Naive thymus-derived CD8-positive, alpha-beta T cell (primary cell): ENCODE results near the gene LDLRAD4. TPM values are rescaled to one million over a fixed set of nuclear protein-coding genes. Genes with fewer than 3 reads are reported as not detected.
"Not testable (repeated sequence)": the region's sequence is repeated elsewhere in the genome, so short reads cannot be mapped to it uniquely, and the experiment has no call there.

Experiments
- ATAC-seq, 2 donors: fragments of 150-1000 bp; cut with Tn5 transposase in 1 of 2; sonication (Bioruptor Pico), chemical (Tn5 transposase) in 1 of 2; 1 replicate in 1 of 2; 2 replicates in 1 of 2; pipeline ENCODE4 v1.10.0; 2021; ENCODE audit warnings: mild to moderate bottlenecking in 2 of 2, moderate library complexity in 2 of 2
- POLR2A ChIA-PET: fragments of 350-600 bp; sonication (Branson Sonifier 250); formaldehyde crosslinking; loops from one replicate; lab custom pipeline; 2021; ENCODE audit warnings: antibody characterized with exemption; lab: Charles Lee
- DNase-seq, 10 donors: peaks; one replicate each; pipeline versions ENCODE4 v3.0.0 to v3.0.0-alpha.2; 2020 to 2022
- H3K27ac Mint-ChIP-seq, 10 donors: one replicate each; pipeline ENCODE4 v1.8.0; 2020 to 2022; ENCODE audit warnings: mild to moderate bottlenecking in 10 of 10, mixed read lengths in 10 of 10, moderate library complexity in 4 of 10, inconsistent platforms in 1 of 10
- H3K27me3 Mint-ChIP-seq, 5 donors: one replicate each; pipeline ENCODE4 v1.8.0; 2021 to 2022; ENCODE audit warnings: mixed read lengths in 5 of 5
- H3K36me3 Mint-ChIP-seq, 3 donors: one replicate each; pipeline ENCODE4 v1.8.0; 2020 to 2022; ENCODE audit warnings: mixed read lengths in 3 of 3, mild to moderate bottlenecking in 2 of 3, inconsistent platforms in 1 of 3
- H3K4me1 Mint-ChIP-seq, 4 donors: one replicate each; pipeline ENCODE4 v1.8.0; 2021 to 2022; ENCODE audit warnings: mixed read lengths in 4 of 4
- H3K4me3 Mint-ChIP-seq, 10 donors: one replicate each; pipeline ENCODE4 v1.8.0; 2020 to 2022; ENCODE audit warnings: mild to moderate bottlenecking in 10 of 10, mixed read lengths in 10 of 10, moderate library complexity in 6 of 10, inconsistent platforms in 1 of 10
- H3K9me3 Mint-ChIP-seq, 9 donors: one replicate each; pipeline ENCODE4 v1.8.0; 2020 to 2022; ENCODE audit warnings: mixed read lengths in 9 of 9, mild to moderate bottlenecking in 3 of 9, inconsistent platforms in 1 of 9, moderate library complexity in 1 of 9
- polyA plus RNA-seq, 3 donors: library from polyadenylated mRNA; unstranded; fragments of 300-500 nt; fragmentation: Illumina TruSeq; gene quantifications; one replicate each; pipeline ENCODE4 v1.2.3, GENCODE V29; 2021
- total RNA-seq, 8 experiments: library from RNA in 2 of 8; stranded (reverse) in 2 of 8; gene quantifications; one replicate each; pipeline ENCODE4 v1.2.3 and lab custom pipeline; 2021 to 2026

Gene LDLRAD4
- total and polyA plus RNA-seq, 5 experiments from 2014 or later: 11.4 to 56.8 (median 17.6) TPM

- peak overlapping the region in 4 of 10 donors; percentile 20 to 83 (median 37) for H3K27ac Mint-ChIP-seq
- H3K9me3 Mint-ChIP-seq: no peaks in the 10 kb centered on the region
- H3K27me3 Mint-ChIP-seq: peaks cover 0 to 3% (median 0%) of the 10 kb centered on the region in 5 donors
- H3K36me3 Mint-ChIP-seq: peaks cover 4 to 21% (median 16%) of the 10 kb centered on the region in 3 donors
- no peak for ATAC-seq
- peak overlapping the region in 1 of 10 donors; percentile 20 for H3K4me3 Mint-ChIP-seq
- DNase-seq: no peak
- POLR2A ChIA-PET: no interaction called here
- H3K4me1 Mint-ChIP-seq: peaks cover 0 to 2% (median 0%) of the 10 kb centered on the region in 4 donors
Measured at GRCh38 chr18:13649397-13650390, 431.1 kb downstream of the LDLRAD4 start.

GRCh38 chr18:13653746-13654433 is 435.3 kb downstream of the LDLRAD4 start:
- H3K27ac Mint-ChIP-seq: peak overlapping the region in 2 of 10 donors; percentile 11 to 23
- peaks cover 0 to 4% (median 0%) of the 10 kb centered on the region in 4 donors for H3K4me1 Mint-ChIP-seq
- no peak for DNase-seq
- no peaks in the 10 kb centered on the region for H3K36me3 Mint-ChIP-seq
- no peak for ATAC-seq
- H3K4me3 Mint-ChIP-seq: no peak overlapping the region
- H3K9me3 Mint-ChIP-seq: no peaks in the 10 kb centered on the region
- POLR2A ChIA-PET: no interaction called here
- H3K27me3 Mint-ChIP-seq: peaks cover 0 to 3% (median 0%) of the 10 kb centered on the region in 5 donors

- ATAC-seq (no peak), DNase-seq (no peak)
- H3K36me3 Mint-ChIP-seq: peaks cover 0 to 5% (median 4%) of the 10 kb centered on the region in 3 donors
- peaks cover 0 to 4% (median 0%) of the 10 kb centered on the region in 4 donors for H3K4me1 Mint-ChIP-seq
- H3K27ac Mint-ChIP-seq: peak overlapping the region in 2 of 10 donors; percentile 26 to 60
- no peaks in the 10 kb centered on the region for H3K9me3 Mint-ChIP-seq
- H3K27me3 Mint-ChIP-seq: peaks cover 0 to 3% (median 0%) of the 10 kb centered on the region in 5 donors
- no peak overlapping the region for H3K4me3 Mint-ChIP-seq
- POLR2A ChIA-PET: interaction anchor here (0.5 kb wide), 1 partner anchor 59 kb away, joined by 3 read pairs; no protein-coding TSS in a partner anchor
Measured at GRCh38 chr18:13657974-13658373, 439.4 kb downstream of the LDLRAD4 start.

- ATAC-seq (no peak), DNase-seq (no peak)
- Mint-ChIP-seq H3K36me3 (peaks cover 0 to 5% (median 4%) of the 10 kb centered on the region in 3 donors), H3K4me3 (no peak overlapping the region), H3K27ac (peak overlapping the region in 2 of 10 donors; percentile 26 to 60), H3K4me1 (peaks cover 0 to 4% (median 0%) of the 10 kb centered on the region in 4 donors), H3K9me3 (no peaks in the 10 kb centered on the region), H3K27me3 (peaks cover 0 to 3% (median 0%) of the 10 kb centered on the region in 5 donors)
- POLR2A ChIA-PET: interaction anchor here (0.5 kb wide), 1 partner anchor 60 kb away, joined by 3 read pairs; no protein-coding TSS in a partner anchor
Measured at GRCh38 chr18:13658436-13659204, 440.1 kb downstream of the LDLRAD4 start.

GRCh38 chr18:13660510-13660909 is 441.9 kb downstream of the LDLRAD4 start:
- ATAC-seq: no peak

GRCh38 chr18:13661051-13661778 is 442.7 kb downstream of the LDLRAD4 start:
- Mint-ChIP-seq H3K4me3 (no peak overlapping the region), H3K27me3 (no peaks in the 10 kb centered on the region), H3K36me3 (peaks cover 0 to 21% (median 4%) of the 10 kb centered on the region in 3 donors), H3K4me1 (peaks cover 0 to 2% (median 0%) of the 10 kb centered on the region in 4 donors), H3K27ac (peak overlapping the region in 1 of 10 donors; percentile 8), H3K9me3 (no peaks in the 10 kb centered on the region)
- ATAC-seq (no peak), DNase-seq (no peak)
- POLR2A ChIA-PET: no interaction called here

More at GRCh38 chr18:13660510-13660909, 441.9 kb downstream of the LDLRAD4 start:
- no peak overlapping the region for H3K4me3 Mint-ChIP-seq
- H3K36me3 Mint-ChIP-seq: peaks cover 0 to 20% (median 4%) of the 10 kb centered on the region in 3 donors
- no peaks in the 10 kb centered on the region for H3K27me3 Mint-ChIP-seq
- peaks cover 0 to 2% (median 0%) of the 10 kb centered on the region in 4 donors for H3K4me1 Mint-ChIP-seq
- no peak for DNase-seq
- no peak overlapping the region for H3K27ac Mint-ChIP-seq
- H3K9me3 Mint-ChIP-seq: no peaks in the 10 kb centered on the region
- POLR2A ChIA-PET: no interaction called here

- H3K27ac Mint-ChIP-seq: no peak overlapping the region
- POLR2A ChIA-PET: no interaction called here
- ATAC-seq: no peak
Measured at GRCh38 chr18:13661779-13662256, 443.3 kb downstream of the LDLRAD4 start.

GRCh38 chr18:13672657-13673056 is 454.1 kb downstream of the LDLRAD4 start:
- DNase-seq (no peak), ATAC-seq (no peak)
- H3K36me3 Mint-ChIP-seq: peaks cover 0 to 32% (median 3%) of the 10 kb centered on the region in 3 donors
- H3K9me3 Mint-ChIP-seq: no peaks in the 10 kb centered on the region
- no peaks in the 10 kb centered on the region for H3K27me3 Mint-ChIP-seq
- peaks cover 0 to 5% (median 1%) of the 10 kb centered on the region in 4 donors for H3K4me1 Mint-ChIP-seq
- no peak overlapping the region for H3K27ac Mint-ChIP-seq
- POLR2A ChIA-PET: no interaction called here
- H3K4me3 Mint-ChIP-seq: no peak overlapping the region

More at GRCh38 chr18:13661779-13662256, 443.3 kb downstream of the LDLRAD4 start:
- H3K9me3 Mint-ChIP-seq: no peaks in the 10 kb centered on the region
- no peak overlapping the region for H3K4me3 Mint-ChIP-seq
- H3K36me3 Mint-ChIP-seq: peaks cover 0 to 27% (median 4%) of the 10 kb centered on the region in 3 donors
- no peak for DNase-seq
- H3K27me3 Mint-ChIP-seq: no peaks in the 10 kb centered on the region
- peaks cover 0 to 2% (median 0%) of the 10 kb centered on the region in 4 donors for H3K4me1 Mint-ChIP-seq

- Mint-ChIP-seq H3K4me3 (no peak overlapping the region), H3K4me1 (peaks cover 0 to 6% (median 2%) of the 10 kb centered on the region in 4 donors), H3K27ac (no peak overlapping the region), H3K36me3 (peaks cover 0 to 20% (median 0%) of the 10 kb centered on the region in 3 donors), H3K9me3 (no peaks in the 10 kb centered on the region), H3K27me3 (no peaks in the 10 kb centered on the region)
- ATAC-seq (no peak), DNase-seq (no peak)
- POLR2A ChIA-PET: no interaction called here
Measured at GRCh38 chr18:13676471-13676870, 457.9 kb downstream of the LDLRAD4 start.

- H3K4me3 Mint-ChIP-seq, H3K27me3 Mint-ChIP-seq, ATAC-seq, H3K4me1 Mint-ChIP-seq, H3K27ac Mint-ChIP-seq, POLR2A ChIA-PET, DNase-seq, H3K9me3 Mint-ChIP-seq: not testable (repeated sequence)
- peaks cover 0 to 24% (median 3%) of the 10 kb centered on the region in 3 donors for H3K36me3 Mint-ChIP-seq
Measured at GRCh38 chr18:13677350-13677749, 458.8 kb downstream of the LDLRAD4 start.

- no peaks in the 10 kb centered on the region for H3K27me3 Mint-ChIP-seq
- DNase-seq (no peak), ATAC-seq (peak in 1 of 2 donors; percentile 39)
- H3K4me1 Mint-ChIP-seq: peaks cover 2 to 12% (median 8%) of the 10 kb centered on the region in 4 donors
- no peak overlapping the region for H3K27ac Mint-ChIP-seq
- H3K9me3 Mint-ChIP-seq: no peaks in the 10 kb centered on the region
- H3K4me3 Mint-ChIP-seq: no peak overlapping the region
- POLR2A ChIA-PET: no interaction called here
- H3K36me3 Mint-ChIP-seq: peaks cover 0 to 20% (median 5%) of the 10 kb centered on the region in 3 donors
Measured at GRCh38 chr18:13680612-13681011, 462.1 kb downstream of the LDLRAD4 start.
